KMS-11 (cell line): ENCODE data around the gene GRID2.
"Not testable (repeated sequence)": the region's sequence is repeated elsewhere in the genome, so short reads cannot be mapped to it uniquely, and the experiment has no call there.

Experiments
- H2AFZ ChIP-seq: fragments of 200-600 bp; sonication (generic); 2 replicates; pipeline ENCODE4 v1.6.1; 2016; ENCODE audit warnings: antibody characterized with exemption, mixed run types, low read depth
- H3K27ac ChIP-seq: fragments of 200-600 bp; sonication (generic); 2 replicates; pipeline ENCODE4 v1.6.1; 2016; ENCODE audit warnings: mild to moderate bottlenecking, mixed run types
- H3K27me3 ChIP-seq: fragments of 200-600 bp; sonication (generic); 2 replicates; pipeline ENCODE4 v1.6.1; 2017; ENCODE audit warnings: mild to moderate bottlenecking, low read depth, mixed run types, moderate library complexity; ENCODE audit not compliant: insufficient read depth
- H3K36me3 ChIP-seq: fragments of 200-600 bp; sonication (generic); 2 replicates; pipeline ENCODE4 v1.6.1; 2017; ENCODE audit warnings: mild to moderate bottlenecking, mixed run types; ENCODE audit not compliant: insufficient read depth
- H3K4me1 ChIP-seq: fragments of 200-600 bp; sonication (generic); 2 replicates; pipeline ENCODE4 v1.6.1; 2016; ENCODE audit warnings: mild to moderate bottlenecking, low read depth, mixed run types; ENCODE audit not compliant: poor library complexity, severe bottlenecking
- H3K4me2 ChIP-seq: fragments of 200-600 bp; sonication (generic); 2 replicates; pipeline ENCODE4 v1.7.0; 2016; ENCODE audit warnings: mild to moderate bottlenecking, mixed run types
- H3K4me3 ChIP-seq: fragments of 200-600 bp; sonication (generic); IDR thresholded peaks from 2 replicates; pipeline ENCODE4 v1.6.1; 2017; ENCODE audit warnings: low read depth, low read length, mixed read lengths; ENCODE audit not compliant: insufficient read depth
- H3K79me2 ChIP-seq: fragments of 200-600 bp; sonication (generic); 2 replicates; pipeline ENCODE4 v1.6.1; 2016; ENCODE audit warnings: low read depth, mixed run types; ENCODE audit not compliant: insufficient read depth
- H3K9ac ChIP-seq: fragments of 200-600 bp; sonication (generic); 2 replicates; pipeline ENCODE4 v1.6.1; 2016; ENCODE audit warnings: mild to moderate bottlenecking, mixed run types
- H4K20me1 ChIP-seq: fragments of 200-600 bp; sonication (generic); 2 replicates; pipeline ENCODE4 v1.6.1; 2016; ENCODE audit warnings: mild to moderate bottlenecking, mixed run types; ENCODE audit not compliant: insufficient read depth
- TF ChIP-seq, protein P1 (sequence below): fragments of 200-600 bp; sonication (generic); conservative IDR thresholded peaks from 2 replicates; pipeline ENCODE4 v1.6.1; 2017; ENCODE audit warnings: low read depth, mild to moderate bottlenecking, antibody characterized with exemption, low read length, moderate library complexity, mixed read lengths

The GRID2 gene

DNA sequence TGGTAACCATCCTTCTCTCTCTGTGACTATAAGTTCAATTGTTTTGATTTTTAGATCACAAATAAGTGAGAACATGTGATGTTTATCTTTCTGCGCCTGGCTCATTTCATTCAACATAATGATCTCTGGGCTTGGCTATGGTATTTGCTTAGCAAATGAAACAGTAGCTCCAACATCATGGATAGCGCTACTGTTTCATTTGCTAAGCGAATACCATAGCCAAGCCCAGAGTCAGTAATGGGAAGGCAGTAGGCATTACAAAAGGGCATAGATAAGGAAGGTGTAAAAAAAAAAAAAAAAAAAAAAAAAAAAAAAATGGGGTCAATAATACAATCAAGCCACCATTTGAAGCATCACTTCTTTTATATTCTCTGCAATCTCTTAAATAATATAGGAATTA is 1055.8 kb downstream of the GRID2 start:
- Histone ChIP-seq H3K9ac (no peak overlapping the region), H3K4me2 (no peak overlapping the region), H2AFZ (no peak overlapping the region), H3K27me3 (no peaks in the 10 kb centered on the region), H3K4me1 (no peaks in the 10 kb centered on the region), H3K27ac (no peak overlapping the region), H3K79me2 (no peaks in the 10 kb centered on the region), H4K20me1 (no peaks in the 10 kb centered on the region), H3K4me3 (no peak overlapping the region), H3K36me3 (no peaks in the 10 kb centered on the region)
- TF ChIP-seq, protein P1, sequence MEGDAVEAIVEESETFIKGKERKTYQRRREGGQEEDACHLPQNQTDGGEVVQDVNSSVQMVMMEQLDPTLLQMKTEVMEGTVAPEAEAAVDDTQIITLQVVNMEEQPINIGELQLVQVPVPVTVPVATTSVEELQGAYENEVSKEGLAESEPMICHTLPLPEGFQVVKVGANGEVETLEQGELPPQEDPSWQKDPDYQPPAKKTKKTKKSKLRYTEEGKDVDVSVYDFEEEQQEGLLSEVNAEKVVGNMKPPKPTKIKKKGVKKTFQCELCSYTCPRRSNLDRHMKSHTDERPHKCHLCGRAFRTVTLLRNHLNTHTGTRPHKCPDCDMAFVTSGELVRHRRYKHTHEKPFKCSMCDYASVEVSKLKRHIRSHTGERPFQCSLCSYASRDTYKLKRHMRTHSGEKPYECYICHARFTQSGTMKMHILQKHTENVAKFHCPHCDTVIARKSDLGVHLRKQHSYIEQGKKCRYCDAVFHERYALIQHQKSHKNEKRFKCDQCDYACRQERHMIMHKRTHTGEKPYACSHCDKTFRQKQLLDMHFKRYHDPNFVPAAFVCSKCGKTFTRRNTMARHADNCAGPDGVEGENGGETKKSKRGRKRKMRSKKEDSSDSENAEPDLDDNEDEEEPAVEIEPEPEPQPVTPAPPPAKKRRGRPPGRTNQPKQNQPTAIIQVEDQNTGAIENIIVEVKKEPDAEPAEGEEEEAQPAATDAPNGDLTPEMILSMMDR = no peak

DNA sequence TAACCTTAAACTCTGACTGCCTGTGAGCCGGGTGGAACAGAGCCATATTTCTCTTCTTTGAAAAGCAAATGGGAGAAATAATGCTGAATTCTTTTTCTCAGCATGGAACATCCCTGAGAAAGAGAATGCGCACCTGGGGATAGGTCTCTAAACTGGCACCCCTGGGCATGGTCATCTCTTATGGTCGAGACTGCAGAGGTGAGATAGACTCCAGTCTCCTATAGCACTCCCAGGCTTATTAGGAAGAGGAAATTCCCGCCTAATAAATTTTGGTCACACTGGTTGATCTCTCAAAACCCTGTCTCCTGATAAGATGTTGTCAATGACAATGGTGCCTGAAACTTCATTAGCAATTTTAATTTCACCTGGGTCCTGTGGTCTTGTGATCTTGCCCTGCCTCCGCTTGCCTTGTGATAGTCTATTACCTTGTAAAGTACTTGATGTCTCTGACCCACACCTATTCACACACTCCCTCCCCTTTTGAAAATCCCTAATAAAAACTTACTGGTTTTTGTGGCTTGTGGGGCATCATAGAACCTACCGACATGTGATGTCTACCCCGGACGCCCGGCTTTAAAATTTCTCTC is 1062.5 kb downstream of the GRID2 start:
- H3K27ac ChIP-seq, H3K4me1 ChIP-seq, H3K4me2 ChIP-seq, H3K9ac ChIP-seq, H3K27me3 ChIP-seq, H3K4me3 ChIP-seq, H2AFZ ChIP-seq, H4K20me1 ChIP-seq, H3K36me3 ChIP-seq, H3K79me2 ChIP-seq: not testable (repeated sequence)

DNA sequence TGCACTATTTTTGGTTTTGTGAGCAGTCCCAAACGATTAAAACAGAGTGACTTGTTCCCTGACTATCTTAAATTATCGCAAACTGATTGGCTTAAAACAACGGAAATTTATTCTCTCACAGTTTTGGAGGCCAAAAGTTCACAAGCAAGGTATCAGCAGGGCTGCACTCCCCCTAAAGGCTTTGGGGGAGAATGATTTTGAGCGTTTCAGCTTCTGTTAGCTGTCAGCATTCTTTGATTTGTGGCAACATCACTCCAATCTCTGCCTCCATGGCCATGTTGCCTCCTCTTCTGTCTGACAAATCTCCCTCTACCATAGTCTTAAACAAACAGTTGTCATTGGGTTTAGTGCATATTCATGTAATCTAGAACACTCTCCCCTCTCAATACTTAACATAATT is 1065.2 kb downstream of the GRID2 start:
- no peaks in the 10 kb centered on the region for H3K36me3 ChIP-seq
- no peaks in the 10 kb centered on the region for H3K4me1 ChIP-seq
- H3K4me3 ChIP-seq = no peak overlapping the region
- TF ChIP-seq, protein P1 = no peak
- H3K27me3 ChIP-seq = no peaks in the 10 kb centered on the region
- H3K9ac ChIP-seq = no peak overlapping the region
- H3K79me2 ChIP-seq = no peaks in the 10 kb centered on the region
- no peak overlapping the region for H3K27ac ChIP-seq
- no peak overlapping the region for H2AFZ ChIP-seq
- no peaks in the 10 kb centered on the region for H4K20me1 ChIP-seq
- no peak overlapping the region for H3K4me2 ChIP-seq

DNA sequence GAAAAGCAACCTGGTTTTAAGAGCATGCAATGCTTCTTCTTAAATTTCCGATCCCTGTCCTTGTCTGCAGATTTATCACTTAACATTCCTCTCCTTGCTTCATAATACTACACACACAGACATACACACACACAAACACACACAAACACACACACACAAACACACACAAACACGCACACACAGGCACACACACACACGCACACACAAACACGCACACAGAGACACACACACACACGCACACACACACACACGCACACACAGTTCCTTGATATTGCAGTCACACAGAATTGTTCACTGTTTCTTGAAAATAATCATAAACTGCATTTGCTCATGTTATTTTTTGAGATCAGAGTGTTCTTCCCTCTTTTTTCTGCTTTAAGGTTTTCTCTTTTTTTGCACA is 1066.5 kb downstream of the GRID2 start:
- H2AFZ ChIP-seq = no peak overlapping the region
- no peak overlapping the region for H3K9ac ChIP-seq
- H3K36me3 ChIP-seq = no peaks in the 10 kb centered on the region
- no peaks in the 10 kb centered on the region for H3K4me1 ChIP-seq
- TF ChIP-seq, protein P1 = no peak
- no peak overlapping the region for H3K4me3 ChIP-seq
- no peaks in the 10 kb centered on the region for H3K79me2 ChIP-seq
- no peaks in the 10 kb centered on the region for H4K20me1 ChIP-seq
- no peak overlapping the region for H3K4me2 ChIP-seq
- H3K27me3 ChIP-seq = no peaks in the 10 kb centered on the region
- H3K27ac ChIP-seq = no peak overlapping the region

DNA sequence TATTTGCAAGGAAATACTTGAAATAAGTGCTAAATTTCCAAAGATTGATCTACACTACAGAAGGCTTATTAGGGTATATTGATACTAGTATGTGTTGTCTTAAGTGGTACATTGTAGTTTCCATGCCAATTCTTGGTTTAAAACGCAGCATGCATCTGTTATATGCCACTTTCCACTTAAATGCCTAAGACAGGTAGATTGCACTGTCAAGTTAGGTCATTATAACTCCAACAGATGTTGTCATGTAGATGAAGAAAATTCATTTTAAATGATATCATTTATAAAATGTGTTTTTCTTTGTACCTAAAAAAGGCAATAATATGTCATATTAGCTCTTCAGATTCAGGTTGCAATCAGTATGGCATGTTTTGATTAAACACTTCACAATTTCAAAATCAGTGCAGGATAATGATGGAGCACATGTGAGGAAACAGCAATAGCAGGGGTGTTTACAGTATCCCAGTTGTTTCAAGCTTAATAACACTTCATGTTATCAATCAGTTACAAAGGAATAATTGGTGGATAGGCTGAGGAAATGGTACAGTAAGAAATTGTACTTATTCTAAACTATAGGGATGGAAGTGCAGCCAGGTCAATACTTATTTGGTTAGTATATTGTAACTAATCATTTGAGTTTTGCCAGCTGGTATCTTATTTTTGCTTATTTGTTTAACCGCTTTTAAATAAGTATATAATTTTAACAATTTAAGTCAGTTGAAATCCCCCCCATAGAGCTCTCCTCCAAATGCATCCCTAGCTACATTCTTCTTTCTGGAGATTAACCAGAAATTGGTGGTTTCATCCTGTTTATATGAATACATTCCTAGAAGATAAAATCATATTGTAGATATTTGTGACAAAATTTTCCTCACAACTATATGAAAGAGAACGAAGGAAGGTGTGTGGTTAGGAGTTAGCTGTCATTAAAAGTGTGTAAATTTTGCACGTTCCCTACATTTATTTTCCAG is 1070.4 kb downstream of the GRID2 start:
- H3K4me3 ChIP-seq = no peak overlapping the region
- no peaks in the 10 kb centered on the region for H3K4me1 ChIP-seq
- H3K9ac ChIP-seq = no peak overlapping the region
- H3K79me2 ChIP-seq = no peaks in the 10 kb centered on the region
- no peak overlapping the region for H2AFZ ChIP-seq
- H3K27me3 ChIP-seq = no peaks in the 10 kb centered on the region
- H3K4me2 ChIP-seq = no peak overlapping the region
- TF ChIP-seq, protein P1 = no peak
- H4K20me1 ChIP-seq = no peaks in the 10 kb centered on the region
- no peaks in the 10 kb centered on the region for H3K36me3 ChIP-seq
- H3K27ac ChIP-seq = no peak overlapping the region
